Gastrocnemius medialis (tissue), 4 donors: ENCODE measurements around the gene CDK14. TPM values are rescaled to one million over a fixed set of nuclear protein-coding genes. Genes with fewer than 3 reads are reported as not detected.
"Not testable (repeated sequence)": the region's sequence is repeated elsewhere in the genome, so short reads cannot be mapped to it uniquely, and the experiment has no call there.

Experiments used
- ATAC-seq, 2 donors: fragments of 150-250 bp; one replicate each; pipeline ENCODE4 v1.9.1; 2016
- DNase-seq, 2 donors: peaks; one replicate each; pipeline ENCODE4 v3.0.0-alpha.2; 2019
- H3K27ac ChIP-seq, 4 donors: fragments of 200-600 bp; sonication (generic); 1 replicate in 1 of 4; 2 replicates in 3 of 4; pipeline ENCODE4 v1.5.1; 2016 to 2018; ENCODE audit warnings: mild to moderate bottlenecking in 2 of 4, moderate library complexity in 1 of 4
- H3K27me3 ChIP-seq, 3 donors: fragments of 200-600 bp; sonication (generic) in 2 of 3; 1 replicate in 1 of 3; 2 replicates in 2 of 3; pipeline versions ENCODE4 v1.5.1 to v1.6.0; 2016 to 2019; ENCODE audit warnings: mild to moderate bottlenecking in 1 of 3, moderate library complexity in 1 of 3
- H3K36me3 ChIP-seq, 2 donors: fragments of 200-600 bp; sonication (generic) in 1 of 2; one replicate each; pipeline ENCODE4 v1.5.1; 2017 to 2018
- H3K4me1 ChIP-seq, 2 donors: fragments of 200-600 bp; sonication (generic) in 1 of 2; one replicate each; pipeline ENCODE4 v1.5.1; 2016 to 2017; ENCODE audit warnings: mild to moderate bottlenecking in 2 of 2
- H3K4me3 ChIP-seq, 4 donors: fragments of 200-600 bp; sonication (generic) in 3 of 4; 1 replicate in 1 of 4; 2 replicates in 3 of 4; pipeline ENCODE4 v1.5.1; 2016 to 2019; ENCODE audit warnings: mild to moderate bottlenecking in 2 of 4
- H3K9me3 ChIP-seq, 3 donors: fragments of 200-600 bp; sonication (generic) in 2 of 3; 1 replicate in 1 of 3; 2 replicates in 2 of 3; pipeline ENCODE4 v1.5.1; 2016 to 2019
- CTCF ChIP-seq, 5 experiments: fragments of 450-650 bp in 3 of 5; fragments of 200-600 bp in 2 of 5; sonication (generic) in 2 of 5; IDR thresholded peaks in 4 of 5; conservative IDR thresholded peaks in 1 of 5; 1 replicate in 4 of 5; 2 replicates in 1 of 5; pipeline ENCODE4 v1.5.1; 2016 to 2019; ENCODE audit warnings: antibody characterized with exemption in 5 of 5, mild to moderate bottlenecking in 3 of 5, moderate library complexity in 3 of 5
- POLR2A ChIP-seq, 2 donors: fragments of 450-650 bp; IDR thresholded peaks; one replicate each; pipeline ENCODE4 v1.6.1; 2017; ENCODE audit warnings: antibody characterized with exemption in 2 of 2, mild to moderate bottlenecking in 2 of 2, moderate library complexity in 2 of 2
- in situ Hi-C, 4 donors: fragments of 200-750 bp; cut with MboI; loops; one replicate each; pipeline versions ENCODE4 v1.15.0 to v1.8.0; 2017; ENCODE audit warnings: low sequenced_read_pairs in 4 of 4
- intact Hi-C: fragments of 100-400 bp; cut with DNase I; formaldehyde crosslinking; loops from one replicate; pipeline ENCODE4 v1.15.1; 2023; ENCODE audit warnings: low total_unique reads
- total RNA-seq, 4 donors: library from RNA; depleted of rRNA; stranded (reverse); fragments of >200 nt; gene quantifications; one replicate each; pipeline versions ENCODE4 v1.1.0 to v1.2.3, GENCODE V29; 2016

The CDK14 gene
- total RNA-seq, 4 donors from 2014 or later, result 3.9 to 8.6 (median 7.3) TPM

- Histone ChIP-seq H3K9me3 (no peaks in the 10 kb centered on the region), H3K27ac (no peak overlapping the region), H3K27me3 (no peaks in the 10 kb centered on the region), H3K36me3 (no peaks in the 10 kb centered on the region), H3K4me3 (no peak overlapping the region), H3K4me1 (no peaks in the 10 kb centered on the region)
- ATAC-seq, result no peak
- DNase-seq, result no peak
- intact Hi-C loops (no loop called here), in situ Hi-C loops (no loop called here)
- no peak for TF ChIP-seq POLR2A (IDR thresholded peaks at IDR 0.05)
- TF ChIP-seq CTCF (IDR thresholded peaks at IDR 0.05 in 4 of 5, conservative IDR thresholded peaks at IDR 0.05 in 1 of 5), result no peak
Measured at GRCh38 chr7:91169830-91170191, 573.7 kb downstream of the CDK14 start.

- H3K9me3 ChIP-seq, DNase-seq, H3K27ac ChIP-seq, H3K4me3 ChIP-seq, in situ Hi-C loops, H3K27me3 ChIP-seq, intact Hi-C loops, H3K4me1 ChIP-seq, ATAC-seq, H3K36me3 ChIP-seq: not testable (repeated sequence)
Measured at GRCh38 chr7:91173265-91173664, 577.1 kb downstream of the CDK14 start.

- in situ Hi-C loops, result no loop called here
- H3K9me3 ChIP-seq, result no peaks in the 10 kb centered on the region
- no peaks in the 10 kb centered on the region for H3K36me3 ChIP-seq
- no peaks in the 10 kb centered on the region for H3K27me3 ChIP-seq
- H3K4me1 ChIP-seq, result no peaks in the 10 kb centered on the region
- no peak for DNase-seq
- TF ChIP-seq POLR2A (IDR thresholded peaks at IDR 0.05) (no peak), CTCF (IDR thresholded peaks at IDR 0.05 in 4 of 5, conservative IDR thresholded peaks at IDR 0.05 in 1 of 5) (no peak)
- intact Hi-C loops, result no loop called here
- no peak for ATAC-seq
- H3K27ac ChIP-seq, result no peak overlapping the region
- H3K4me3 ChIP-seq, result no peak overlapping the region
Measured at GRCh38 chr7:91180746-91181145, 584.6 kb downstream of the CDK14 start.

- intact Hi-C loops (no loop called here), in situ Hi-C loops (no loop called here)
- DNase-seq (no peak), ATAC-seq (no peak)
- H3K4me1 ChIP-seq, result no peaks in the 10 kb centered on the region
- H3K27ac ChIP-seq, result no peak overlapping the region
- TF ChIP-seq POLR2A (IDR thresholded peaks at IDR 0.05) (no peak), CTCF (IDR thresholded peaks at IDR 0.05 in 4 of 5, conservative IDR thresholded peaks at IDR 0.05 in 1 of 5) (no peak)
- H3K27me3 ChIP-seq, result no peaks in the 10 kb centered on the region
- no peaks in the 10 kb centered on the region for H3K9me3 ChIP-seq
- H3K4me3 ChIP-seq, result no peak overlapping the region
- H3K36me3 ChIP-seq, result no peaks in the 10 kb centered on the region
Measured at GRCh38 chr7:91181949-91182348, 585.8 kb downstream of the CDK14 start.

GRCh38 chr7:91182819-91183764 lies 587.0 kb downstream of the CDK14 start:
- in situ Hi-C loops (no loop called here), intact Hi-C loops (no loop called here)
- Histone ChIP-seq H3K27ac (no peak overlapping the region), H3K27me3 (no peaks in the 10 kb centered on the region), H3K4me3 (no peak overlapping the region), H3K9me3 (no peaks in the 10 kb centered on the region), H3K4me1 (no peaks in the 10 kb centered on the region), H3K36me3 (no peaks in the 10 kb centered on the region)
- DNase-seq (no peak), ATAC-seq (no peak)
- TF ChIP-seq POLR2A (IDR thresholded peaks at IDR 0.05) (no peak), CTCF (IDR thresholded peaks at IDR 0.05 in 4 of 5, conservative IDR thresholded peaks at IDR 0.05 in 1 of 5) (no peak)
